ENCODE data around the gene SH3RF1. TPM values are rescaled to one million over a fixed set of nuclear protein-coding genes. Genes with fewer than 3 reads are reported as not detected.
A peak's percentile ranks its signal among the peaks of the same experiment; 100 is the strongest.

Gene SH3RF1
- total and polyA plus RNA-seq, 2 of the 13 experiments (the other 11 are each of a cell fraction or from before 2014, with no cell fraction given): 3.1 to 3.2 TPM

GRCh38 chr4:169249214-169249973 lies 21.4 kb downstream of the SH3RF1 start (continued):
- 0 out of 2 replicates have a peak, but pooled peaks have one; percentile 21 for TF ChIP-seq KMT2B (CRISPR knock-in tag; IDR thresholded peaks at IDR 0.05)
- TF ChIP-seq, protein P1, sequence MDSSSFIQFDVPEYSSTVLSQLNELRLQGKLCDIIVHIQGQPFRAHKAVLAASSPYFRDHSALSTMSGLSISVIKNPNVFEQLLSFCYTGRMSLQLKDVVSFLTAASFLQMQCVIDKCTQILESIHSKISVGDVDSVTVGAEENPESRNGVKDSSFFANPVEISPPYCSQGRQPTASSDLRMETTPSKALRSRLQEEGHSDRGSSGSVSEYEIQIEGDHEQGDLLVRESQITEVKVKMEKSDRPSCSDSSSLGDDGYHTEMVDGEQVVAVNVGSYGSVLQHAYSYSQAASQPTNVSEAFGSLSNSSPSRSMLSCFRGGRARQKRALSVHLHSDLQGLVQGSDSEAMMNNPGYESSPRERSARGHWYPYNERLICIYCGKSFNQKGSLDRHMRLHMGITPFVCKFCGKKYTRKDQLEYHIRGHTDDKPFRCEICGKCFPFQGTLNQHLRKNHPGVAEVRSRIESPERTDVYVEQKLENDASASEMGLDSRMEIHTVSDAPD (CRISPR knock-in tag; IDR thresholded peaks at IDR 0.05): no peak
- TF ChIP-seq ELF3 (CRISPR knock-in tag; IDR thresholded peaks at IDR 0.05): peak; percentile 97
- TF ChIP-seq ETV5 (CRISPR knock-in tag; IDR thresholded peaks at IDR 0.05; ENCODE audit: borderline replicate concordance): peak; percentile 68; the same call in 1 of the 2 replicates
- TF ChIP-seq ZSCAN12 (CRISPR knock-in tag; IDR thresholded peaks at IDR 0.05): no peak
- TF ChIP-seq, protein P2, sequence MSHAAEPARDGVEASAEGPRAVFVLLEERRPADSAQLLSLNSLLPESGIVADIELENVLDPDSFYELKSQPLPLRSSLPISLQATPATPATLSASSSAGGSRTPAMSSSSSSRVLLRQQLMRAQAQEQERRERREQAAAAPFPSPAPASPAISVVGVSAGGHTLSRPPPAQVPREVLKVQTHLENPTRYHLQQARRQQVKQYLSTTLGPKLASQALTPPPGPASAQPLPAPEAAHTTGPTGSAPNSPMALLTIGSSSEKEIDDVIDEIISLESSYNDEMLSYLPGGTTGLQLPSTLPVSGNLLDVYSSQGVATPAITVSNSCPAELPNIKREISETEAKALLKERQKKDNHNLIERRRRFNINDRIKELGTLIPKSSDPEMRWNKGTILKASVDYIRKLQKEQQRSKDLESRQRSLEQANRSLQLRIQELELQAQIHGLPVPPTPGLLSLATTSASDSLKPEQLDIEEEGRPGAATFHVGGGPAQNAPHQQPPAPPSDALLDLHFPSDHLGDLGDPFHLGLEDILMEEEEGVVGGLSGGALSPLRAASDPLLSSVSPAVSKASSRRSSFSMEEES (CRISPR knock-in tag; IDR thresholded peaks at IDR 0.05): peak; percentile 92
- TF ChIP-seq, protein P3, sequence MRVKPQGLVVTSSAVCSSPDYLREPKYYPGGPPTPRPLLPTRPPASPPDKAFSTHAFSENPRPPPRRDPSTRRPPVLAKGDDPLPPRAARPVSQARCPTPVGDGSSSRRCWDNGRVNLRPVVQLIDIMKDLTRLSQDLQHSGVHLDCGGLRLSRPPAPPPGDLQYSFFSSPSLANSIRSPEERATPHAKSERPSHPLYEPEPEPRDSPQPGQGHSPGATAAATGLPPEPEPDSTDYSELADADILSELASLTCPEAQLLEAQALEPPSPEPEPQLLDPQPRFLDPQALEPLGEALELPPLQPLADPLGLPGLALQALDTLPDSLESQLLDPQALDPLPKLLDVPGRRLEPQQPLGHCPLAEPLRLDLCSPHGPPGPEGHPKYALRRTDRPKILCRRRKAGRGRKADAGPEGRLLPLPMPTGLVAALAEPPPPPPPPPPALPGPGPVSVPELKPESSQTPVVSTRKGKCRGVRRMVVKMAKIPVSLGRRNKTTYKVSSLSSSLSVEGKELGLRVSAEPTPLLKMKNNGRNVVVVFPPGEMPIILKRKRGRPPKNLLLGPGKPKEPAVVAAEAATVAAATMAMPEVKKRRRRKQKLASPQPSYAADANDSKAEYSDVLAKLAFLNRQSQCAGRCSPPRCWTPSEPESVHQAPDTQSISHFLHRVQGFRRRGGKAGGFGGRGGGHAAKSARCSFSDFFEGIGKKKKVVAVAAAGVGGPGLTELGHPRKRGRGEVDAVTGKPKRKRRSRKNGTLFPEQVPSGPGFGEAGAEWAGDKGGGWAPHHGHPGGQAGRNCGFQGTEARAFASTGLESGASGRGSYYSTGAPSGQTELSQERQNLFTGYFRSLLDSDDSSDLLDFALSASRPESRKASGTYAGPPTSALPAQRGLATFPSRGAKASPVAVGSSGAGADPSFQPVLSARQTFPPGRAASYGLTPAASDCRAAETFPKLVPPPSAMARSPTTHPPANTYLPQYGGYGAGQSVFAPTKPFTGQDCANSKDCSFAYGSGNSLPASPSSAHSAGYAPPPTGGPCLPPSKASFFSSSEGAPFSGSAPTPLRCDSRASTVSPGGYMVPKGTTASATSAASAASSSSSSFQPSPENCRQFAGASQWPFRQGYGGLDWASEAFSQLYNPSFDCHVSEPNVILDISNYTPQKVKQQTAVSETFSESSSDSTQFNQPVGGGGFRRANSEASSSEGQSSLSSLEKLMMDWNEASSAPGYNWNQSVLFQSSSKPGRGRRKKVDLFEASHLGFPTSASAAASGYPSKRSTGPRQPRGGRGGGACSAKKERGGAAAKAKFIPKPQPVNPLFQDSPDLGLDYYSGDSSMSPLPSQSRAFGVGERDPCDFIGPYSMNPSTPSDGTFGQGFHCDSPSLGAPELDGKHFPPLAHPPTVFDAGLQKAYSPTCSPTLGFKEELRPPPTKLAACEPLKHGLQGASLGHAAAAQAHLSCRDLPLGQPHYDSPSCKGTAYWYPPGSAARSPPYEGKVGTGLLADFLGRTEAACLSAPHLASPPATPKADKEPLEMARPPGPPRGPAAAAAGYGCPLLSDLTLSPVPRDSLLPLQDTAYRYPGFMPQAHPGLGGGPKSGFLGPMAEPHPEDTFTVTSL (CRISPR knock-in tag; IDR thresholded peaks at IDR 0.05; ENCODE audit: borderline replicate concordance): peak; percentile 86
- peak; percentile 55; the same call in 1 of the 2 replicates for TF ChIP-seq HNF1B (CRISPR knock-in tag; IDR thresholded peaks at IDR 0.05)
- TF ChIP-seq REXO4 (CRISPR knock-in tag; IDR thresholded peaks at IDR 0.05; ENCODE audit: borderline replicate concordance): no peak
- peak; percentile 57; the same call in 1 of the 2 replicates for TF ChIP-seq SOX5 (CRISPR knock-in tag; IDR thresholded peaks at IDR 0.05; ENCODE audit: borderline replicate concordance)
- 0 out of 2 replicates have a peak, but pooled peaks have one; percentile 25 for TF ChIP-seq FOXK2 (IDR thresholded peaks at IDR 0.05)
- peak; percentile 32; the same call in 1 of the 2 replicates for TF ChIP-seq MIER3 (CRISPR knock-in tag; IDR thresholded peaks at IDR 0.05; ENCODE audit: borderline replicate concordance)
- TF ChIP-seq SIX4 (CRISPR knock-in tag; IDR thresholded peaks at IDR 0.05): no peak
- TF ChIP-seq SATB2 (CRISPR knock-in tag; IDR thresholded peaks at IDR 0.05): no peak
- 0 out of 2 replicates have a peak, but pooled peaks have one; percentile 19 for TF ChIP-seq CREB1 (IDR thresholded peaks at IDR 0.05)
- TF ChIP-seq CREB1 (CRISPR knock-in tag; IDR thresholded peaks at IDR 0.05): peak; percentile 48; the same call in 1 of the 2 replicates
- peak; percentile 30; the same call in 1 of the 2 replicates for TF ChIP-seq RARA (CRISPR knock-in tag; IDR thresholded peaks at IDR 0.05)
- 0 out of 2 replicates have a peak, but pooled peaks have one; percentile 23 for TF ChIP-seq HNRNPUL1 (IDR thresholded peaks at IDR 0.05; ENCODE audit: low read depth, low read length)

All from HepG2 (cell line).